ENCODE results near the gene NAP1L1.

- TF ChIP-seq CTCF (IDR thresholded peaks at IDR 0.05), result no peak
- TF ChIP-seq POLR2A (IDR thresholded peaks at IDR 0.05), result no peak
Measured at GRCh38 chr12:76006028-76006925, 78.2 kb downstream of the NAP1L1 start.

All from Peyer's patch (tissue), 4 donors.